Eye (tissue), 1 donor: ENCODE measurements around the gene CDC42EP2.

Source experiments
- DNase-seq: peaks from one replicate; pipeline ENCODE4 v3.0.0-alpha.2; 2015

Gene CDC42EP2

DNA sequence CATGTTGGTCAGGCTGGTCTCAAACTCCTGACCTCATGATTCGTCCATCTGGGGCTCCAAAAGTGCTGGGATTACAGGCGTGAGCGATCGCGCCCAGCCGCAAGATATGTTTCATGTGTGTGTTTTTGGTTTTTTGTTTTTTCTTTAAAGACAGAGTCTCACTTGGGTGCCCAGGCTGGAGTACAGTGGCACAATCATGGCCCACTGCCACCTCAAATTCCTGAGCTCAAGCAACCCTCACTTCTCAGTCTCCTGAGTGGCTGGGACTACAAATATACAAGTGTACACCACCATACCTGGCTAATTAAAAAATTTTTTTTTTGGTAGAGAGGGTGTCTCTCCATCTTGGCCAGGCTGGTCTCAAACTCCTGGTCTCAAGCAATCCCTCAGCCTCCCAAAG is 48.3 kb downstream of the CDC42EP2 start:
- no peak for DNase-seq

GRCh38 chr11:65363770-65364169 is 49.1 kb downstream of the CDC42EP2 start:
- no peak for DNase-seq

- DNase-seq: peak; percentile 86
Observed at GRCh38 chr11:65366340-65366773, 51.7 kb downstream of the CDC42EP2 start.

GRCh38 chr11:65370659-65371049 is 56.0 kb downstream of the CDC42EP2 start:
- no peak for DNase-seq
